Activated CD4-positive, CD25-positive, alpha-beta regulatory T cell (primary cell): Measurements from ENCODE around the gene GUCY1A2.

Source experiments
- DNase-seq, 4 experiments: peaks; one replicate each; lab custom pipeline; 2025; lab: John Stamatoyannopoulos, UW

The GUCY1A2 gene

GRCh38 chr11:106733635-106734034, 284.6 kb downstream of the GUCY1A2 start:
- no peak for DNase-seq

DNA sequence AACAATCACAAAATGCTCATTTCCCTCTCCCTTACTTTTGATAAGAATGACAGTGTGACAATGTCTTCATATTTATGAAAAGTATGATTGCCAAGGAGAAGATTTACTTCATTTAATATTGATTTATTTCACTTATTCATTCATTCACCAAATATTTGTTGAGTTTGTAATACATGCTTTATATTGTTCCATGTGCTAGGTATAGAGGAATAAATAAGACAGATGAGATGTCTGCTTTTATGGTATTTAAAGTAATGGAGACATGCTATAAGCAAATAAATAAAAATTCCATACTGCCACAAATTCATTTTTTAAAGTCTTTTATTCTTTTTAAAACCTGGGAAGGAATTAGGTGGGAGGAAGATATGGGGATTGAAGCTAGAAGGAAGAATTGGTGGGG, 289.4 kb downstream of the GUCY1A2 start:
- DNase-seq = no peak

- no peak for DNase-seq
Measured at GRCh38 chr11:106728379-106728778, 289.9 kb downstream of the GUCY1A2 start.

DNA sequence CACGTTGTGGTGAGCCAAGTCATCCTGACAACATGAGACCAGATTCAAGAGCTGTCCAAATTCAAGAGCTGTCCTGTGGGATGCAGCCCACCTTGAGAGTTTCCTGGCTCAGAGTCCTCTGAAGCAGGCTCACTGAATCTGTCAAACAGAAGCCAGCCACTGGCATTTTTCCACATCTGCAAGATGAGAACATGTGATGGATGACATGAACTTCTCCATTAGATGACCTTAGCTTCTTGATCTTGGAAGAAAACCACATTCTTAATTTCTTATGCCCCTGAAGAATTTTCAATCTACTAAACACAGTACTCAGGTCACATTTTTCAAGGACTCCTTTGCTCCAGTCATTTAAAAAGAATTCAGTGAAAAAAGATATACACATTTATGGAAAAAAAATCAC, 291.0 kb downstream of the GUCY1A2 start:
- no peak for DNase-seq

DNA sequence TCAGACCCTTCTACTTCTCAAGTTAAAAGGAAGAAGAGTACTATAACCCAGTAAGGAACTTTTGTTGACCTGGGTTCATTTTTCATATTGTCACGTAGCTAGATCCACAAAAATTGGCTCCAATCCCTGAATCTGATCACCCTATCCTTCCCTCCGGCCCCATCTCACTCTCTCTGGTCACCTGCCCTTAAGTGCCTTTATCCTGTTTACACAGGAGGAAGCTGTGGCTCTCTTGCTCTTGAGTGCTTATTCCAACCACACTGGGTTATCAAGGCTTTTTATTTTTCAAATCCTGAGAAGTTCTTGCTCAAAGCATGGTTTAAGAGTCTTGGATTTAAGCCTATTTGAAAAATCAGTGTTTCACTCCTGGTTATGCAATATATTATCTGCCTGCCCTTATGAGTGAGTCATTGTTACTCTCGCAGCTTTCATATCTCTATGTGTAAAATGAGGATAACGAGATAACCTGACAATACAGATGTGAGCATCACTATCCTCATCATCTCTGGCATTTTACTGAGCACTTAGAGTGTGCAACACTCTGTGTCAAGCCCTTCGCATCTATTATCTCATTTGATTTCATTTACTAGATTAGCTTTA, 293.9 kb downstream of the GUCY1A2 start:
- no peak for DNase-seq

- no peak for DNase-seq
Measured at GRCh38 chr11:106723071-106723470, 295.2 kb downstream of the GUCY1A2 start.

GRCh38 chr11:106717222-106717621, 301.1 kb downstream of the GUCY1A2 start:
- no peak for DNase-seq

DNA sequence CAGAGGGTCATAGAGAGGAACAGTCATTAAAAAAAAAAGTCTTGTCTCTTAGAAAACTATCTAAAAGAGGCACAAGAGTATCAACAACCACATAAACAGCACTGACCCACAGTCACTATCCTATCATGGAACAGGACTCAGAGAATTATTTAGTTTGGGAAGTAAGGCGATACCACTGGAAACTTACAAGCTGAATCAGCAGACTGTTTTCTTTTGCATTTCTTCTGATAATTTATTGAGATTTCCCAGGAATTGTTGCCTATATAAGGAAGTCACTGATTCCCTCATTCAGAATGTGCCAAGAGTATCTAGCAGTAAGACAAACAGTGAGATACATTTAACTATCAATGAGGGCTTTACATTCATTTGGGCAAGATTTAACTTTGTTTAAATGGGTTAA, 304.1 kb downstream of the GUCY1A2 start:
- no peak for DNase-seq

- DNase-seq = no peak
Measured at GRCh38 chr11:106708348-106708747, 309.9 kb downstream of the GUCY1A2 start.

GRCh38 chr11:106706355-106706754, 311.9 kb downstream of the GUCY1A2 start:
- DNase-seq = no peak

DNA sequence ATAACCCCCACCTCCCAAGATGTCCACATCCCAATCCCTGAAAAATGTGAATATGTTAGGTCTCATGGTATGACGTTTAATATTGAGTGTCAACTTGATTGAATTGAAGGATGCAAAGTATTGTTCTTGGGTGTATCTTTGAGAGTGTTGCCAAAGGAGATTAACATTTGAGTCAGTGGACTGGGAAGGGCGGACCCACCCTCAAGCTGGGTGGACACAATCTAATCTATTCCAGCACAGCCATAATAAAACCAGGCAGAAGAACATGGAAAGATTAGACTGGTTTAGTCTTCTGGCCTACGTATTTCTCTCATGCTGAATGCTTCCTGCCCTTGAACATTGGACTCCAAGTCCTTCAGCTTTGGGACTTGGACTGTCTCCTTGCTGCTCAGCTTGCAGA, 315.5 kb downstream of the GUCY1A2 start:
- DNase-seq = no peak

DNA sequence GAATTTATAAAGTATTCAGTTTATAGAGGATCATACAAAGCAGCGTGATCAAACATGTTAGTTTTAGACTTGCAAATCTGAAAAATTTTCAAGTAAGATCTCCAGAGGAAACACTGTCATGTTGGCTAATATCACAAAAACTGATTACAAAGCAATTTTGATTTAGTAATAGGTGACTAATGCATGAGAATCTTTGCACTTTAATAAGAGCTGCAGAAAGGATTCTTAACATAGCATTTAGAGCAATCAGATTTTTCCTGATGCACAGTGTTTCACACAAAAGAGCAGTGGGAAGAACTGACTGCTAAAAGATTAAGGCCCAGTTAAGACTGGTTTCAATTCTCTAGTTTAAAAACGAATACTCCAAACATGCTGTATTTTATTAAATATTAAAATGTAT, 321.2 kb downstream of the GUCY1A2 start:
- no peak for DNase-seq

- no peak for DNase-seq
Measured at GRCh38 chr11:106695506-106695905, 322.8 kb downstream of the GUCY1A2 start.

DNA sequence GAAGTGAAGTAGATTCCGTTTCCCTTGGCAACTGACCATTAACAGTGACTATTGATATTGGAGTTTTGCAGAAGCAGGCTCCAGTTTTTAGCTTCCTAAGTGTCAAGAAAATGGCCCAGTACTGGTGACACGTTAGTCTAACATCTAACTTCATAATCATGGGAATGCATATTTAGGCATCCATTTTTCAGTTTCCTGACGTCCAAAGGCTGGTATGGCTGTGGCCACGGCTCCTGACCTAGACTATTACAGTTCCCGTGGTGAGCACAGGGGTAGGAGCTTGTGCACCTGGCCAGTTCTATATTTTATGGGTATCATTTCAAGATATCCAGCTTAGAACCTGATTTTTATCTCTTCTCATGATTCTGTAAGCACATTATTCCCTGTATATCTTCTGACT, 323.8 kb downstream of the GUCY1A2 start:
- DNase-seq = no peak

- DNase-seq = no peak
Measured at GRCh38 chr11:106691807-106692365, 326.4 kb downstream of the GUCY1A2 start.

DNA sequence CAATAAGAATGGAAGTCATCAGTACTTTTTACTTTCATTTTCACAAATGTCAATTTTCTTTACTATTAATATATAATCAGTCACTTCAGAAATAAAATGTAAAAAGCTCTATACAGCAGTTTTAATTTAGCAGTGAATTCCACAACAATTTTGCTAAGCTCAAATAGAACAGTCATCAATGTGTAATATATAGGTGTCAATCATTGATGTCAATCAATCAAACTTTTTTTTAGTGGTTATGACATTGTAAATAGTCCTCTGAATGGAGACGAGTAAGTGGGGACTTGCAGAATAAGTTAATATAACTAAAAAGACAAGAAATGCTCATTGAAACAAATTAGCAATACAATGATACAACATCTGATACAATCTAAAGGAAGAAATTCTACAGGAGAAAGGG, 327.4 kb downstream of the GUCY1A2 start:
- no peak for DNase-seq

- no peak for DNase-seq
Measured at GRCh38 chr11:106684944-106685343, 333.3 kb downstream of the GUCY1A2 start.

- no peak for DNase-seq
Measured at GRCh38 chr11:106683435-106683834, 334.8 kb downstream of the GUCY1A2 start.

- no peak for DNase-seq
Measured at GRCh38 chr11:106681435-106681834, 336.8 kb downstream of the GUCY1A2 start.

DNA sequence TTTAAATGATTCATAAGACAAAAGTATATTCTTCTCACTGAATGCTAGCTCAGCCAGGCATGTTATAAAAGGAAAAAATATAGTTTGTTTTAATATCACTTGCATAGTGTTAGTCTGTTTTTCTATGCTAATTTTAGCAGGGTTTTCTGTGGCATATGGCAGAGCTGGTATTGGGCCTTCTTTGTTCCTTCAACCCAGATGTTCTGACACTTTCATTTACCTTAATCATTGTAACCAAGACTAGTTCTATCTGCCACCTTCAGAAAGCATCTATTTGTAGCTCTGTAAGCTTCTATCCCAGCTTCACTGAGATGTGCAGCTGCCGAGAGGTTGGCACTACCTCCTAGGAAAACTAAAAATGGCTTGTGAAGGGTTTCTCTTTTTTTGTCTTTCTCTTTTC, 338.7 kb downstream of the GUCY1A2 start:
- no peak for DNase-seq

- no peak for DNase-seq
Measured at GRCh38 chr11:106679181-106679580, 339.1 kb downstream of the GUCY1A2 start.

- DNase-seq = no peak
Measured at GRCh38 chr11:106670069-106670468, 348.2 kb downstream of the GUCY1A2 start.

GRCh38 chr11:106668147-106668546, 350.1 kb downstream of the GUCY1A2 start:
- DNase-seq = no peak

GRCh38 chr11:106656646-106657045, 361.6 kb downstream of the GUCY1A2 start:
- no peak for DNase-seq
